HG03139 (cell line): ENCODE data around the gene HPCAL1.

Experiments
- ATAC-seq: cut with Tn5 transposase; IDR thresholded peaks from one replicate; pipeline ENCODE4 v1.9.1; 2021; ENCODE audit not compliant: unreplicated experiment

HPCAL1 gene

GRCh38 chr2:10332402-10333246 lies 29.9 kb downstream of the HPCAL1 start:
- no peak for ATAC-seq

- no peak for ATAC-seq
Measured at GRCh38 chr2:10333247-10333613, 30.5 kb downstream of the HPCAL1 start.

- no peak for ATAC-seq
Measured at GRCh38 chr2:10333966-10334365, 31.3 kb downstream of the HPCAL1 start.

- ATAC-seq = no peak
Measured at GRCh38 chr2:10335046-10335840, 32.5 kb downstream of the HPCAL1 start.

- no peak for ATAC-seq
Measured at GRCh38 chr2:10336283-10336682, 33.6 kb downstream of the HPCAL1 start.

GRCh38 chr2:10337449-10338269 lies 35.0 kb downstream of the HPCAL1 start:
- no peak for ATAC-seq

GRCh38 chr2:10338270-10339188 lies 35.8 kb downstream of the HPCAL1 start:
- ATAC-seq = no peak

- ATAC-seq = no peak
Measured at GRCh38 chr2:10339647-10340592, 37.2 kb downstream of the HPCAL1 start.

- no peak for ATAC-seq
Measured at GRCh38 chr2:10340593-10340975, 37.9 kb downstream of the HPCAL1 start.

GRCh38 chr2:10341193-10341592 lies 38.5 kb downstream of the HPCAL1 start:
- ATAC-seq = no peak

- no peak for ATAC-seq
Measured at GRCh38 chr2:10342245-10342951, 39.7 kb downstream of the HPCAL1 start.

- ATAC-seq = no peak
Measured at GRCh38 chr2:10343191-10343590, 40.5 kb downstream of the HPCAL1 start.

GRCh38 chr2:10343658-10344057 lies 41.0 kb downstream of the HPCAL1 start:
- no peak for ATAC-seq

GRCh38 chr2:10344105-10345066 lies 41.7 kb downstream of the HPCAL1 start:
- ATAC-seq = no peak

GRCh38 chr2:10345126-10345525 lies 42.4 kb downstream of the HPCAL1 start:
- ATAC-seq = no peak

GRCh38 chr2:10345813-10346212 lies 43.1 kb downstream of the HPCAL1 start:
- ATAC-seq = no peak

GRCh38 chr2:10346929-10347561 lies 44.3 kb downstream of the HPCAL1 start:
- no peak for ATAC-seq
